GM18868 (cell line): ENCODE data around the gene APOD.

Experiments used
- ATAC-seq: cut with Tn5 transposase; IDR thresholded peaks from one replicate; pipeline ENCODE4 v1.9.1; 2021; ENCODE audit warnings: mild to moderate bottlenecking, moderate library complexity; ENCODE audit not compliant: unreplicated experiment

APOD gene

GRCh38 chr3:195587824-195588223, 4.1 kb upstream of the APOD start:
- ATAC-seq, result no peak

- no peak for ATAC-seq
Observed at GRCh38 chr3:195587406-195587805, 3.7 kb upstream of the APOD start.

GRCh38 chr3:195584543-195584870, 767 bp upstream of the APOD start:
- no peak for ATAC-seq

GRCh38 chr3:195582947-195583346, 793 bp downstream of the APOD start:
- ATAC-seq, result no peak

- no peak for ATAC-seq
Observed at GRCh38 chr3:195580744-195581443, 2.8 kb downstream of the APOD start.

GRCh38 chr3:195579281-195579680, 4.5 kb downstream of the APOD start:
- no peak for ATAC-seq

- no peak for ATAC-seq
Observed at GRCh38 chr3:195578565-195578964, 5.2 kb downstream of the APOD start.

- ATAC-seq, result no peak
Observed at GRCh38 chr3:195577645-195578177, 6.0 kb downstream of the APOD start.

- ATAC-seq, result no peak
Observed at GRCh38 chr3:195574497-195575304, 9.0 kb downstream of the APOD start.

- no peak for ATAC-seq
Observed at GRCh38 chr3:195573611-195574496, 9.9 kb downstream of the APOD start.

GRCh38 chr3:195571361-195571760, 12.4 kb downstream of the APOD start:
- no peak for ATAC-seq

- no peak for ATAC-seq
Observed at GRCh38 chr3:195570912-195571311, 12.8 kb downstream of the APOD start.

- ATAC-seq, result no peak
Observed at GRCh38 chr3:195570344-195570743, 13.4 kb downstream of the APOD start.

- no peak for ATAC-seq
Observed at GRCh38 chr3:195568630-195569029, 15.1 kb downstream of the APOD start.

- ATAC-seq, result no peak
Observed at GRCh38 chr3:195566797-195567196, 16.9 kb downstream of the APOD start.

GRCh38 chr3:195565716-195566115, 18.0 kb downstream of the APOD start:
- no peak for ATAC-seq

- ATAC-seq, result no peak
Observed at GRCh38 chr3:195563317-195563716, 20.4 kb downstream of the APOD start.

GRCh38 chr3:195559723-195560409, 23.9 kb downstream of the APOD start:
- ATAC-seq, result no peak

- no peak for ATAC-seq
Observed at GRCh38 chr3:195558602-195559001, 25.1 kb downstream of the APOD start.

GRCh38 chr3:195557322-195557721, 26.4 kb downstream of the APOD start:
- ATAC-seq, result no peak

GRCh38 chr3:195556390-195556789, 27.4 kb downstream of the APOD start:
- ATAC-seq, result no peak
